ENCODE measurements around the gene SNX25.

SNX25 gene

GRCh38 chr4:185398618-185399017 lies 189.2 kb downstream of the SNX25 start:
- Histone ChIP-seq H3K9ac (no peak overlapping the region), H3K27ac (no peak overlapping the region), H3K4me1 (ENCODE audit: low read depth, poor library complexity, severe bottlenecking) (peaks cover 34% of the 10 kb centered on the region), H3K36me3 (ENCODE audit: insufficient read depth) (no peaks in the 10 kb centered on the region), H3K4me3 (IDR thresholded peaks at IDR 0.05; ENCODE audit: insufficient read depth, low read depth, low read length) (no peak overlapping the region), H3K79me2 (ENCODE audit: insufficient read depth, low read depth) (no peaks in the 10 kb centered on the region), H3K4me2 (no peak overlapping the region), H4K20me1 (ENCODE audit: insufficient read depth) (no peaks in the 10 kb centered on the region), H2AFZ (ENCODE audit: low read depth) (no peak overlapping the region), H3K27me3 (ENCODE audit: insufficient read depth, low read depth) (no peaks in the 10 kb centered on the region)
- no peak for TF ChIP-seq CTCF (conservative IDR thresholded peaks at IDR 0.05; ENCODE audit: low read depth, low read length)

- Histone ChIP-seq H3K4me2 (no peak overlapping the region), H3K27me3 (ENCODE audit: insufficient read depth, low read depth) (no peaks in the 10 kb centered on the region), H3K79me2 (ENCODE audit: insufficient read depth, low read depth) (no peaks in the 10 kb centered on the region), H3K36me3 (ENCODE audit: insufficient read depth) (no peaks in the 10 kb centered on the region), H4K20me1 (ENCODE audit: insufficient read depth) (no peaks in the 10 kb centered on the region), H2AFZ (ENCODE audit: low read depth) (no peak overlapping the region), H3K27ac (no peak overlapping the region), H3K9ac (no peak overlapping the region), H3K4me1 (ENCODE audit: low read depth, poor library complexity, severe bottlenecking) (peaks cover 34% of the 10 kb centered on the region), H3K4me3 (IDR thresholded peaks at IDR 0.05; ENCODE audit: insufficient read depth, low read depth, low read length) (no peak overlapping the region)
- TF ChIP-seq CTCF (conservative IDR thresholded peaks at IDR 0.05; ENCODE audit: low read depth, low read length): no peak
Measured at GRCh38 chr4:185399466-185399865, 190.1 kb downstream of the SNX25 start.

GRCh38 chr4:185404031-185404430 lies 194.6 kb downstream of the SNX25 start:
- Histone ChIP-seq H3K4me2 (no peak overlapping the region), H3K27me3 (ENCODE audit: insufficient read depth, low read depth) (no peaks in the 10 kb centered on the region), H3K27ac (no peak overlapping the region), H2AFZ (ENCODE audit: low read depth) (no peak overlapping the region), H4K20me1 (ENCODE audit: insufficient read depth) (no peaks in the 10 kb centered on the region), H3K79me2 (ENCODE audit: insufficient read depth, low read depth) (no peaks in the 10 kb centered on the region), H3K36me3 (ENCODE audit: insufficient read depth) (no peaks in the 10 kb centered on the region), H3K9ac (no peak overlapping the region), H3K4me3 (IDR thresholded peaks at IDR 0.05; ENCODE audit: insufficient read depth, low read depth, low read length) (no peak overlapping the region), H3K4me1 (ENCODE audit: low read depth, poor library complexity, severe bottlenecking) (peaks cover 6% of the 10 kb centered on the region)
- TF ChIP-seq CTCF (conservative IDR thresholded peaks at IDR 0.05; ENCODE audit: low read depth, low read length): no peak

DNA sequence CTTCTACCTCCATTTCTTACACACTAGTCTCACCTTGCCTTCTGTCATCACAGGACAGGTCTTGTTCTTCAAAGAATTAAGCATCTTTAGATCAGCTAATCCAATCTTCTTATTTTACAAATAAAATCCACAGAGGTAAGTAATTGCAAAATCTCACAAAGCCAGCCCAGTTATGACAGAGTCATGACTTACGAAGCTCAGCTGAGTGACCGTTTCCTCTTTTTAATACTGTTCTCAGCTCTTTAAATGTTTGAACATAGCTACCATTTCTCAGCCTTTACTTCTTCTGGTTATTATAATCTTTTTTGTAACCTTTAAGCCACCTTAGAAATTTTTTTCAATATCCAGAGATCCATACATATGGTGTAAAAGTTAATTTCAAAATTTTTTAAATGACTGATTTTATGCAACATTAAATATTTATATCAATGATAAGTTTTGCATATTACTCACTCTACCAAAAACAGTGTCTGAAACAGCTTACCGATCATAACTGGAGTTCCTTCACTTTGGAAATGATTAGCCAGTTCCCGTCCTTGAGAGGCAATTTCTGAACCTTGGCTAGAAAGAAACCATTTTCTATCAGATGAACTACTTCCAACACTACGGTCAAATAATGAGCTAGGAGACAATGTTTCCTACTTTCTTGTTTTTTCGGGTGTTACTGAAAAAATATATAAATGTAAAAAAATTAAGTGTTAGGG lies 196.1 kb downstream of the SNX25 start:
- Histone ChIP-seq H4K20me1 (ENCODE audit: insufficient read depth) (no peaks in the 10 kb centered on the region), H3K27ac (no peak overlapping the region), H3K4me3 (IDR thresholded peaks at IDR 0.05; ENCODE audit: insufficient read depth, low read depth, low read length) (no peak overlapping the region), H3K79me2 (ENCODE audit: insufficient read depth, low read depth) (no peaks in the 10 kb centered on the region), H3K9ac (no peak overlapping the region), H3K4me1 (ENCODE audit: low read depth, poor library complexity, severe bottlenecking) (peaks cover 5% of the 10 kb centered on the region), H3K36me3 (ENCODE audit: insufficient read depth) (no peaks in the 10 kb centered on the region), H3K4me2 (no peak overlapping the region), H3K27me3 (ENCODE audit: insufficient read depth, low read depth) (no peaks in the 10 kb centered on the region), H2AFZ (ENCODE audit: low read depth) (no peak overlapping the region)
- TF ChIP-seq CTCF (conservative IDR thresholded peaks at IDR 0.05; ENCODE audit: low read depth, low read length): no peak

Measured in KMS-11 (cell line).